Neutrophil (primary cell): Measurements from ENCODE around the gene IL18RAP.

Source experiments
- H3K27ac ChIP-seq: fragments of 200-600 bp; sonication (generic); 2 replicates; pipeline ENCODE4 v1.5.1; 2016; ENCODE audit warnings: mild to moderate bottlenecking, moderate library complexity
- H3K27me3 ChIP-seq: fragments of 200-600 bp; sonication (generic); 2 replicates; pipeline ENCODE4 v1.6.0; 2016; ENCODE audit warnings: mild to moderate bottlenecking
- H3K36me3 ChIP-seq: fragments of 200-600 bp; sonication (generic); 2 replicates; pipeline ENCODE4 v1.5.1; 2017
- H3K4me1 ChIP-seq, 2 experiments: fragments of 200-600 bp in 1 of 2; sonication (generic) in 1 of 2; 1 replicate in 1 of 2; 2 replicates in 1 of 2; pipeline versions ENCODE4 v1.5.1 to v1.6.1; 2013 to 2016; ENCODE audit warnings: low read depth in 1 of 2, low read length in 1 of 2, mild to moderate bottlenecking in 1 of 2, moderate library complexity in 1 of 2; ENCODE audit not compliant: control insufficient read depth in 1 of 2, insufficient read depth in 1 of 2
- H3K4me3 ChIP-seq, 2 experiments: fragments of 200-600 bp in 1 of 2; sonication (generic) in 1 of 2; 1 replicate in 1 of 2; 2 replicates in 1 of 2; pipeline ENCODE4 v1.5.1; 2013 to 2016; ENCODE audit warnings: low read depth in 1 of 2, low read length in 1 of 2, mild to moderate bottlenecking in 1 of 2, moderate library complexity in 1 of 2
- H3K9me3 ChIP-seq: fragments of 200-600 bp; sonication (generic); 2 replicates; pipeline ENCODE4 v1.5.1; 2016
- TF ChIP-seq, protein P1 (sequence below): fragments of 200-600 bp; sonication (generic); IDR thresholded peaks from 2 replicates; pipeline ENCODE4 v1.5.1; 2016; ENCODE audit warnings: antibody characterized with exemption

IL18RAP gene

GRCh38 chr2:102453501-102453900, 30.5 kb downstream of the IL18RAP start:
- TF ChIP-seq, protein P1, sequence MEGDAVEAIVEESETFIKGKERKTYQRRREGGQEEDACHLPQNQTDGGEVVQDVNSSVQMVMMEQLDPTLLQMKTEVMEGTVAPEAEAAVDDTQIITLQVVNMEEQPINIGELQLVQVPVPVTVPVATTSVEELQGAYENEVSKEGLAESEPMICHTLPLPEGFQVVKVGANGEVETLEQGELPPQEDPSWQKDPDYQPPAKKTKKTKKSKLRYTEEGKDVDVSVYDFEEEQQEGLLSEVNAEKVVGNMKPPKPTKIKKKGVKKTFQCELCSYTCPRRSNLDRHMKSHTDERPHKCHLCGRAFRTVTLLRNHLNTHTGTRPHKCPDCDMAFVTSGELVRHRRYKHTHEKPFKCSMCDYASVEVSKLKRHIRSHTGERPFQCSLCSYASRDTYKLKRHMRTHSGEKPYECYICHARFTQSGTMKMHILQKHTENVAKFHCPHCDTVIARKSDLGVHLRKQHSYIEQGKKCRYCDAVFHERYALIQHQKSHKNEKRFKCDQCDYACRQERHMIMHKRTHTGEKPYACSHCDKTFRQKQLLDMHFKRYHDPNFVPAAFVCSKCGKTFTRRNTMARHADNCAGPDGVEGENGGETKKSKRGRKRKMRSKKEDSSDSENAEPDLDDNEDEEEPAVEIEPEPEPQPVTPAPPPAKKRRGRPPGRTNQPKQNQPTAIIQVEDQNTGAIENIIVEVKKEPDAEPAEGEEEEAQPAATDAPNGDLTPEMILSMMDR = no peak
- no peaks in the 10 kb centered on the region for H3K4me1 ChIP-seq
- peaks cover 53% of the 10 kb centered on the region for H3K36me3 ChIP-seq

DNA sequence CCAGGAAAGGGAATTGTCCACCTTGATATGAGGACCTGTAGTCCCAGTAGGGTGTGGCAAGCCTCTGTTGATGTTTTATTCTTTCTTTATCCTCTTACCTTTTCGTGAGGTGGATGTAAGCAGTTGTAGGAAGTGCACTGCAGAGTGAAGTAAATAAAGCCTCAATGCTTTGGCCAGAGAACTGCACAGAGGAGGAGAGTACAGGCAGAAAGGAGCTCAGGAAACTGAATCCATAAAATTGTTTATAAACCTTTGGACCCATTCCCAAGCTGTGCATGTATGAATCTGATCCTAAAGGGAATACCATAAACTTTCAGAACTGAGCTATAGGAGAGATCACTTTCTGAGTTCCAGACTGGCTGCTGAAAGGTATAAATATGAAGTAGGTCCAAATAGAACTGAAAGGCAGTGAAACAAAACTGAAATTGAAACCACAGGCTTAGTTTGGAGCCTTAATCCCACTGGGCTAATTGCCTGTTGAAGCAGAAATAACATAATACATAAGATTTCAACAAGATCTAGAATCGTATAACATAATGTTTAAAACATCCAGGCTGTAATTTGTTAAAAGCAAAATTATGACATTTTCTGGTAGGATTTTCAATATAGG, 32.2 kb downstream of the IL18RAP start:
- Histone ChIP-seq H3K27me3 (no peaks in the 10 kb centered on the region), H3K4me1 (no peaks in the 10 kb centered on the region), H3K9me3 (no peaks in the 10 kb centered on the region), H3K27ac (no peak overlapping the region), H3K4me3 (no peak overlapping the region), H3K36me3 (peaks cover 42% of the 10 kb centered on the region)
- TF ChIP-seq, protein P1 = no peak

More at GRCh38 chr2:102453501-102453900, 30.5 kb downstream of the IL18RAP start:
- Histone ChIP-seq H3K27me3 (no peaks in the 10 kb centered on the region), H3K9me3 (no peaks in the 10 kb centered on the region), H3K27ac (no peak overlapping the region), H3K4me3 (no peak overlapping the region)

DNA sequence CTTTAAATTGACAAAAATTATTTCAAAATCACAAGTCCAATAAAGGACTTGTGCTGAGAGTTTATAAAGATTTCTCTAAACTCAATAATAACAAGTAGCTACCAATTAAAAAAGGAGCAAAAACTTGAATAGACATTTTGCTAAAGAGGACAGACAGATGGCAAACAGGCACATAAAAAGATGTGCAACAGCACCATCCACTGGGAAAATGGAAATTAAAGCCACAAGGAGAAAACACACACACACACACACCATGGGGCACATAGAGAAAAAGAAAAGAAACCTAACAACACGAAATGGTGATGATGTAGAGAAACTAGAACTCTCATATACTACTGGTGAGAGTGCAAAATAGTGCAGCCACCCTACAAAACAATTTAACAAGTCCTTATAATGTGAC, 37.5 kb downstream of the IL18RAP start:
- Histone ChIP-seq H3K27ac (no peak overlapping the region), H3K4me1 (no peaks in the 10 kb centered on the region), H3K9me3 (no peaks in the 10 kb centered on the region), H3K4me3 (no peak overlapping the region), H3K27me3 (peaks cover 19% of the 10 kb centered on the region), H3K36me3 (no peaks in the 10 kb centered on the region)
- TF ChIP-seq, protein P1 = no peak

DNA sequence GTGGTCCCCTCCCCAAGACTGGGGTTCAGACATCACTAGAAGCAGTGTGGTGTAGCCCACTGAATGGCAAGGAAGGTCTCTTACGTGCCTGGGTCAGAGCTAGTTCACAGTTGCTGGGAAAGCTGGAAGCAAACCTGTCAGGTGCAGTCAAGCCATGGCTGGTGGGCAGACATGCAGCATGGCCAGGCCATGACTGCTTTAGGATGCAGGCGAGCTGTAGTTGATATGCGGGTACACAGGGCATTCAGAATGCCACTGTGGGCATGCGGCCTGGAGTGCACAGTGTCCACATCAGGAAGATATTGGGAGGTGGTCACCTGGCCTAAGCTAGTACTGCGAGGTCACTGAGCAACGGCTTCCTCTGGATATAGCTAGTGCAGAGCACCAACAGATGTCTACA, 38.2 kb downstream of the IL18RAP start:
- H3K9me3 ChIP-seq = no peaks in the 10 kb centered on the region
- H3K4me1 ChIP-seq = no peaks in the 10 kb centered on the region
- no peak overlapping the region for H3K27ac ChIP-seq
- TF ChIP-seq, protein P1 = no peak
- H3K27me3 ChIP-seq = peaks cover 19% of the 10 kb centered on the region
- H3K36me3 ChIP-seq = no peaks in the 10 kb centered on the region
- no peak overlapping the region for H3K4me3 ChIP-seq

GRCh38 chr2:102463160-102463559, 40.2 kb downstream of the IL18RAP start:
- Histone ChIP-seq H3K9me3 (no peaks in the 10 kb centered on the region), H3K36me3 (no peaks in the 10 kb centered on the region), H3K4me3 (no peak overlapping the region), H3K27me3 (peaks cover 23% of the 10 kb centered on the region), H3K27ac (no peak overlapping the region), H3K4me1 (no peaks in the 10 kb centered on the region)
- TF ChIP-seq, protein P1 = no peak
